NCI-H345 treated with DMSO at 0.1 percent for 48 hours (cell line): ENCODE measurements around the gene RAPGEF6.
A peak's percentile ranks its signal among the peaks of the same experiment; 100 is the strongest.
"Not testable (repeated sequence)": the region's sequence is repeated elsewhere in the genome, so short reads cannot be mapped to it uniquely, and the experiment has no call there.

Source experiments
- DNase-seq: peaks from one replicate; lab custom pipeline; 2025; ENCODE audit not compliant: unreplicated experiment; lab: John Stamatoyannopoulos, UW

RAPGEF6 gene

DNA sequence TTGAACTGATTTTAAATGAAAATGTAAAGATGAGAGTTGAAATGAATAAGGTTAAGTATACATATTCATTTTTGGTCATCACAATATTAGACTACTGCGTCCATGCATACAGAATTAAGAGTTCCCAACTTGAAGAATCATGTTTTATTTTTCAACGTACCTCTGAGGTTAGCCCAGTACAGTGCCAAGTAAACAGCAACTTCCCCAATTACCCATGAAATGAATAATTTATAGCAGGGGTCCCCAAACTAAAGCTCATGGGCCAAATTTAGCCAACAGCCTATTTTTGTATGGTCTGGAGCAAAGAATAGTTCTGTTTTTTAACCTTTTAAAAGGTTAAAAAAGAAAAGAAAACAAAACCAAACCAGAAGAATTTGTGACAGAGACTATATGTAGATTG is 203.2 kb downstream of the RAPGEF6 start:
- no peak for DNase-seq

DNA sequence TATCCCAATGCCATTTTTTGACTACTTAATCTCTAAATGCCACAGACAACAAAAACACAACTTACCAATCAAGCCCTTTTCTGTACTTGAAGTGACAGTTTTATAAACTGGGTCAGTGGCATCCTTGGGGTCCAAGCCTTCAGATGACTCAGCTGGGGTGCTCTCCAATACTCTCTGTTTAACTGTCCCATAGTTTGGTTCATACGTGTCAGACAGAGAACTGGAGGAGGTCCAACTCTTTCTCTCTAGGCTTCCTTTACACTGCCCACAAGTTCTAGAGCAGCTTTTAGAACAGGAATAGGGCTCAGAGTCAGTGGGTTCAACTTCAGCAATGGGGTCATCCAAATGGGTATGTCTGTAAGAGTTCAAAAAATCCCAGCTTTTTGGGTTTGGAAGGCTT is 204.2 kb downstream of the RAPGEF6 start:
- DNase-seq: no peak

DNA sequence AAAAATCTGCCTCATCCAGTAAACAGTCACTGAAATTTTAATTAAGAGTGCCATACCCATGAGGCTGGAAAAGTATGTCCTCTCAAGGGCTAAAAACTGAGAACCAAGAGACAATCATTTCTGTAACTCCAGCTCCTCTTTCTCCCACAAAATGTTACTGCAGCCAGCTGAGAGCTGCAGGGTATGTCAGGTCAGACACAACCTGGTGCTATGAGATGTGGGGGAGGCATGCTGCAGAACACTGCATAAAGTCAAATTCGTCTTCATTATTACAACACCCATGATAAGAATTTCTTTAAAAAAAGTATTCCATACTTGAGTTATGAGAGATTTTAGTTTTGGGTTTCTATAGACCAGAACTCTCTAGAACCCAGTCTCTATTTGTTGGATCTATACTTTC is 209.0 kb downstream of the RAPGEF6 start:
- no peak for DNase-seq

DNA sequence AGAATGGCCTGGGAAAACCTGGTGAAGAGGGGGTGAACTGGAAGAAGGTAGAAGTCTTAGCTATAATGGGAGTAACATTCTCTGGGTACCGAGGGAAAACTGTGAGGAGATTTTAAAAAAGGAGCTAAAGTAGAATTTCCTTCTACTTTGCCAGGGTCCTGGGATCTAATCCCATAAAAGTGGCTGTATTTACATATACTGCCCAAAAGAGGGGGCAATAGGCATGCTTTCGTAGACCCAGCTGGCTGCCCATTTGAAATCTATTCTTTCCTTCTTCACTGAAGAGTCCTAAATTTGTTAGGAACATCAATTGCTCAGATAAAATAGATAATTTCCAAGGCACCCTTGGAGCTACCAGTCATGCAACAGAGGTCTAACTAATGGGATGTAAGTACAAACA is 212.0 kb downstream of the RAPGEF6 start:
- DNase-seq: peak; percentile 3

DNA sequence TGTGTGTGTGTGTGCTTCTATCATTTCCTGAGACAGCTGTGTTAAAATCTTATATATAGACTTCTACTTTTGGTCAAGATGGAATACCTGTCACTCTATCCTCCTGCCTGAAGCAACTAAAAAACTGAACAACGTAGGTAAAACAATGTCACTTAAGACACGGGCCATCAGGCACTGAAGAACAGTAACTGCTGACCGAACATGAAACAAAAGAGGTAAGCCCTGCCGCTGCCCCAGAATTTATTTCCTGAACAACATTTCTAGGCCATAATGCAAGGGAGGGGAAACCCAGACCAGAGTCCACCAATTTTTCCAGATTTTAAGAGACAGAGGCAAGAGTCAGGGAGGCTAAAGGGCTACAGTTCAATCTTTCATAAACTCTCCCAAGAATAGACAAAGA is 215.2 kb downstream of the RAPGEF6 start:
- DNase-seq: no peak

DNA sequence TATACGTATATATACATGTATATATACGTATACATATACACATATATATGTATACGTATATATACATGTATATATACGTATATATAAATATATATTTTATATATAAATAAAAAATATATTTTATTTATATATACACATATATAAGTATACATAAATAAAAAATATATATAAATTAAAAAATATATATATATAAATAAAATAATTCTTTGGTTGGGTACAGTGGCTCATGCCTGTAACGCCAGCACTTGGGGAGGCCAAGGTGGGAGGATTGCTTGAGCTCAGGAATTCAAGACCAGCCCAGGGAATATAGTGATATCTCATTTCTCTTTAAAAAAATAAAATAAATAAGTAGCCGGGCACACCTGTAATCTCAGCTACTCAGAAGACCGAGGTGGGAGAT is 216.2 kb downstream of the RAPGEF6 start:
- DNase-seq: no peak

DNA sequence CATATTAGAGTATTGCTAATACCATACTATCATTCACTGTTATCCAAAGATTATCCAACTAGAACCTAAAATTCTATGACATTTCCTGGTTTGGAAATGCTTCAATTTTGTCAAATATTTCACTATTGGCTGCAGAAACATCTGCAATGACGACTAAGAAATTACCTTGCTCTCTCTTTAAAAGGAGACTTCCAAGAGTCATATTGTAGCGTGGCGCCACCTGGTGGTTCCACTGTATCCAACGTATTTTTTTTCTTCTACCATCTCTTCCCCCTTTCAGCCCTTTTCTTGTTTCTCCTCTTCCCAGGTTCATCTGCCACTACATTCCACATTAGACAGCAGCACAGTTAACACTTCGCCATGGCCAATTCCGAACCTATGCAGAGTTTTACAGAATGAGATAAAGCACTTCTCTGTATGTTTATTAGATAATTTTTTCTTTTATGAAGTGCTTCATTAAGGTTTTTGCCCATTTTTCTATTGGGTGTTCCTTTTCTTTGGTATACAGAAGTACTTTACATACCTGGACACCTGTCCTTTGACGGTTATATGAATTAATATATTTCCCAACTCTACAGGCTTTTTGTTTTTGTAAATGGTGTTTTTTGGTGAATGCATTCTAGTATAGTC is 217.7 kb downstream of the RAPGEF6 start:
- DNase-seq: peak; percentile 28

DNA sequence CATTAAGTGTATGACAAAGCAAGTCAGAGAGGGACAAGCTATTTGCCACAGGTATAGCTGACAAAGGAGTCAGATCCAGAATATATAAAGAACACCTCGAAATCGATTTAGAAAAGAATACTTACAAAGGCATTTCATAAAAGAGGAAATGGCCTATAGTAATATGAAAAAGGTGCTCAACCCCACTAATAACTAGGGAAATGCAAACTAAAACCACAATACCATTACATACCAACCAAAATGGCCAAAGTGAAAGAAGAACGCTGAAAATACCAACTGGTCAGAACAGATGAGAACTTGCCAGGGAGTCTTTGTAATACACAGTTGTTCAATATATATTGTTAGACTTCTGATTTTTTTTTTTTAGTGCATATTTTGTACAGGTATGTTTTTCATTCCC is 218.3 kb downstream of the RAPGEF6 start:
- no peak for DNase-seq

DNA sequence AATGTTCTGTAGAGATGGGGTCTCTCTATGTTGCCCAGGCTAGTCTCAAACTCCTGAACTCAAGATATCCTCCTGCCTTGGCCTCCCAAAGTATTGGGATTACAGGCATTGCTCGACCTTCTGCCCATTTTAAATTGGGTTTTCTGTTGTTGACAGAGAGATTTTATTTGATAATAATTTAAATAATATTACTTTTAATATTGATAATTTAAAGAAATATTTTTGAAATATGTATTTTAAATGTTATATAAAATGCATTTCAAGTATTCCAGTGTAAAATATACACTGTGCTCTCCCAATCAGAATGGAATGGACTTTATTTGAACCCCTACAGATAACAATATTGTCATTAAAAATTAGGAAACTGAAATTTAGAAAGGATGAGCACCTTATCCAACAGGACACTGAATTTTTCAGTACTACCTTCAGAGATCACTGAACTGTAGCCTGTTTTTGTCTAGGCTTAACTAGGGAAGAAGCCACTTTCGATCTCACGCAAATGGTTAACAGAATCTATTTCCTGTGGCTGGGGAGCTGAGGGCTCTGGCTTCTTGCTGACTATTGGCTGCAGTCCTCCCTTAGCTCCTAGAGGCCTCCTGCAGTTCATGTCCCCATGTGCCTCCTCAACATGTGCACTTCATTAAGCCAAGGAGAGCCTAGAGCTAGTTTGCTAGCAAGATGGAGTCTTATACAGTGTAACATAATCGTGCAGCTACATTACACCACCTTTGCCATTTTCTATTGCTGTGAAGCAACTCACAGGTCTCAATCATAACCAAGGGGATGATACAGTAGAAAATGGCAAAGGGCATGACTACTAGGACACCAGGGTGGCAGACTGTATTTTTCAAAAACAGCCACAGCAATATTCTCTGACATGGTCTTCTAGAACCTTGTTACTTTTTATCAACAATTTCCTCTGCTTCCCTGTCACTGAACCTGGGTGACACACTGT is 221.1 kb downstream of the RAPGEF6 start:
- no peak for DNase-seq

DNA sequence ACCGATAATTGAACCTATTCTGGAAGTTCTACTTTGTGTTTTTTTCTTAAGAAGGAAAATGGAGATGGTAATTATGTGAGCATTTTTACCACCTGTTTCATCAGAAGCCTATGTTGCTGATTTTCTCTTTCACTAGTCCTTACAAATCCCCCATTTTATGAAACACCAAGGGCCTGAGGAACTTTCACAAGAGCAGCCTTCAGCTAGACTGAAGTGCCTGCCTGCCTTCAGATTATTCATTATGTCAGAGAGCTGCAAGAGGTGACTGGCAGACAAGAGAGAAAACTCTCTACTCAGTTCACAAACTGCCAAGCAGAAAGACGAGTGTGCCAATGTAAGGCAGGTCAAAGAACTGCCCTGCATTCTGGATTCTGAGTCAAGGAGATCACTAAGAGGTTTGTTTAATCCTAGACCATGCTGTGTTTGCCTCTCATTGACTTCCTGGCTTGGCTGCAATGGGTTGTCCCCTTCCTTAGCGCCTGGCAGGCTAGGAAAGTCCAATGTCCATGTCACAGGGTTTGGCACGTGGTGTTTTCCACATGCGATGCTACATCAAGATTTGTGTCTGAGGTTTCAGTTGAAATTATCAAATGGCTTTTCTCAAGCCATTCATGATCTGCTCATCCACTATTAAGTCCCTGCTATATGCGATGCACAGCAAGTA is 227.9 kb downstream of the RAPGEF6 start:
- DNase-seq: no peak

DNA sequence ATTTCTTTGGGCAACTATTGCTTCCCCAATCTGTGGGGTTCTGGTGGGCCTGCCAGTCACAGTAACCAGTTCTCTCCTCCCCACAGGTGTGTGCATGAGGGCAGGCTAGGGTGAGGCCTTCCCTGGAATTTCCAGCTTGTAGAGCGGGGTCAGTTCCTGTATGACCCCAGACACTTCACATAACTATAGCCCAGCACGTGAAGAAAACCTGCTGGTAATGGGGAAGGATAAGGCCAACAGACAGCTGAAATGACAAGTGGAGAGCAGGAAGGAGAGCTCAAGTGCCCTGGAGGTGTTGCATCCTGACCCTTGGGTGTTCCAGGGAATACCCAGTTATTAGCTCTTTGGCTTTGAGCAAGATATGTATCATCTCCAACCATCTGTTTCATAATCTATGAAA is 229.0 kb downstream of the RAPGEF6 start:
- DNase-seq: no peak

DNA sequence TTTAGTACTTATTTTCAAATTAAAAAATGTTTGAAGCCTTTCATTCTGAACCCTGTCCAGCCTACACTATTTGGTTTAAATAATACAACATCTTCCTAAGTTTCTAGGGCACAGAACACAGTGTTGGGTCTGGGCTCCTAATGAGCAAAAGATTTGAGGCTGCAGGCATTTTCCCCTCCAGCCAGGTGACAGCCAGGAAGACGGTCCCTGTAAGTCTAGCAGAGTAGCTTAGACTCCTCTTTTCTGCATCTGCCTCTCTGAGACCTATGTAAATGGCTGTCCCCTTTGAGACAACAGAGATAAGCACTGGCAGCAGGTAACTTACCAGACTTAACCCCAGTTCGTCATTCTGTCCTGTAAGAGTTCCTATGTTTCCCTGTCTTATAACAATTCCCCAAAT is 229.4 kb downstream of the RAPGEF6 start:
- no peak for DNase-seq

DNA sequence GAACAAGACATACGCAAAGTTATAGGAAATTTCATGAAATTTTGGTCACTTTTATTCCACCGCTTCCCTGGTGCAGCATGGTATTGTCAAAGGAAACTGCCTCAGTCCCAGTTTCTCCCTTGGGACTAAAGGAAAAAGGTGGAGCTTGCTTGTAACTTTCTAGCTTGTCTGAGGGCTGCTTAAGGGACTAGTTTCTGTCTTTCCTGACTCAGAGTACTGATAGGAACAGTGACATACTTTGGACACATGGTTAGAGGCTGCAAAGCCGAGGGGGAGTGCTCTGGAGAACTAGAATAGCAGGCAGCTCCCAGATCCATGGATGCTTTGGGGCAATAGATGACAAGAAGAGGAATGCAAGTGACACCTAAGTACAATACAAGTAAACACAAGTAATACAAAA is 234.4 kb downstream of the RAPGEF6 start:
- no peak for DNase-seq

DNA sequence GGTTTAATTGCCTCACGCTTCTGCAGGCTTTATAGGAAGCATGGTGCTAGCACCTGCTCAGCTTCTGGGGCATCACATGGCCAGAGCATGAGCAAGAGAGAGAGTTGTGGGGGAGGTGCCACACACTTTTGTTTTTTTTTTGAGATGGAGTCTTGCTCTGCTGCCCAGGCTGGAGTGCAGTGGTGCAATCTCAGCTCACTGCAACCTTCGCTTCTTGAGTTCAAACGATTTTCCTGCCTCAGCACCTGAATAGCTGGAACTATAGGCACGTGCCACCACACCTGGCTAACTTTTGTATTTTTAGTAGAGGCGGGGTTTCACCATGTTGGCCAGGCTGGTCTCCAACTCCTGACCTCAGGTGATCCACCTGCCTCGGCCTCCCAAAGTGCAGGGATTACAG is 236.0 kb downstream of the RAPGEF6 start:
- DNase-seq: not testable (repeated sequence)

DNA sequence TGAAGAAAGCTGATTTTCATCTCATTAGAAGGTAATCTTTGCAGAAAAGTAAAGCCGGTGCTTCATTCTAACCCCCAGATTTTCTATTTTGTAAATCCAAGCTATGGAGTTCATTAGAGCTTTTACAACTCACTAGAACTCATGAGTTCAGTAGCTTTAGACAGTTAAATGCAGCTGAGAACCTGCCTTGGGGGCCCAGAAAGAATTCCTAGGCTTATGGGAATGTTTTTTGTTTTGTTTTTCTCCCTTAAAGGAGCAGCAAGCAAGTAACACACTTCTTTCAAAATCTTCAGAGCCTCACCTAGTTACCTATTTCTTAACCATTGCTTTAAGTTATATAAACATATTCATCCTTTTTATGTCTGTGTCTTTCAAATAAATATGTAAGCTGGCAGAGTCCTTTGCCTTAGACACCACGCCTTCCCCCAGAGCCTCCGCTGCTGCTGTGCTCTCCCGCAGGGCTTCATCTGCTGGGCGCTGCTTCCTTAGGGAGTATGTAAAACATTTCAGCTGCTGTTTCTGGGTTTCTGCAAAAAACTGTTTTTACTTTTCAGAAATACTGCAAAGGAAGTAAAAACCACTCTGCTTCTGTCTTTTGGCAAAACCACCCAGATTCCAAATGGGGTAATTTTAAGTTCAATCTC is 238.3 kb downstream of the RAPGEF6 start:
- no peak for DNase-seq

DNA sequence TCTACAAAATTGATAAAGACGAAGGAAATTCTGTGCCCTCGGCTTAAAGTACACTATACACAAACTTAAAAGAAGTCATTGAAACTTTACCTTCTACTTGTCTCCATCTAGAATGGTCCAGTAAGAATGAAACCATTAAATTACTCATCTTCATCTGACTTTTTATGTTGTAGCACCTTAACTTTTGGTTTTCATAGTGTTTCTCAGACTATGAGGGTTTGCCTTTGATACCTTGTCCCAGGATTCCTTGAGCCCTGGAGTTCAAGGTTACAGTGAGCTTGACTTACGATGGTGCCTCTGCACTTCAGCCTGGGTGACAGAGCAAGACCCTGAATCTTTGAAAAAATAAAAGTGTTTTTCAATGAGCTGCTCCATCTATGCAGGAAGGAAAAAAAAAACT is 239.0 kb downstream of the RAPGEF6 start:
- no peak for DNase-seq

DNA sequence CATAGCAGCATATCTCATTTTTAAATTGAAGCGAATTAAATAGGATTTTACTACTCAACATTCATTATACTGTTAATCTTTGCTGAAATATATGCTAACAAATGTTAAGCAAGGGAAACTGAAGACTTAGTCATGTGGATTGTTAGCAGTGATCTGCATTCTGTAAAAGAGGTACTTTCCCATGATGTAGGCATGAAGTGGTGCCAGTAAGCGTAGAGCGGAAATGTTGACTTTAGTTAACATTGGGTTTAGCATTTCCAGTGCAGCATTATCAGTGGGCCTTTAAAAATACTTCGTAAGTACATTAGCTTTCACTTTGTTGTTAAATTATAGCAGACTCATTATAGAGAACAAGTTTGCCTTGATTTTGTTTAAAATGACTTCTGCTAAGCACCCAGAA is 240.9 kb downstream of the RAPGEF6 start:
- no peak for DNase-seq

DNA sequence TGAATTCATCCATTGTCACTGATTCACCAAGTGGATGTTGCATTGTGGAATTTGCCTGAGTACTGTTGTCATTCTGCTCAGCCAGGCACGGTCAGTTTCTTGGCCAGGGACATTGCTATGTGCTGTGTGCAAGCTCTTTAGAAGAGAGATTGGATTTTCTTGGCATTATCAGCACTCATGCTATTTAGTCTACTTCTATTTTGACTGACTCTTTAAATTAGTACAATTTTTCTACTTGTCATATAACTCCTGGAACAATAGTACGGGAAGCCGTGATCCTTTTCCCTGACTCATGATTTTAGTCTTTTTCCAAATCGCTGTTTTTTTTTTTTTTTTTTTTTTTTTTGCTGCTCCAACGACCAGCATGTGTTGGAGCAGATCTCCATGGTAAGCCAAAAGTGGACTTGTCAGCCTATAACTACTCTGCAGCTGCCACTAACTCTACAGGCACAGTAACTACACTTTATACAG is 241.5 kb downstream of the RAPGEF6 start:
- no peak for DNase-seq

DNA sequence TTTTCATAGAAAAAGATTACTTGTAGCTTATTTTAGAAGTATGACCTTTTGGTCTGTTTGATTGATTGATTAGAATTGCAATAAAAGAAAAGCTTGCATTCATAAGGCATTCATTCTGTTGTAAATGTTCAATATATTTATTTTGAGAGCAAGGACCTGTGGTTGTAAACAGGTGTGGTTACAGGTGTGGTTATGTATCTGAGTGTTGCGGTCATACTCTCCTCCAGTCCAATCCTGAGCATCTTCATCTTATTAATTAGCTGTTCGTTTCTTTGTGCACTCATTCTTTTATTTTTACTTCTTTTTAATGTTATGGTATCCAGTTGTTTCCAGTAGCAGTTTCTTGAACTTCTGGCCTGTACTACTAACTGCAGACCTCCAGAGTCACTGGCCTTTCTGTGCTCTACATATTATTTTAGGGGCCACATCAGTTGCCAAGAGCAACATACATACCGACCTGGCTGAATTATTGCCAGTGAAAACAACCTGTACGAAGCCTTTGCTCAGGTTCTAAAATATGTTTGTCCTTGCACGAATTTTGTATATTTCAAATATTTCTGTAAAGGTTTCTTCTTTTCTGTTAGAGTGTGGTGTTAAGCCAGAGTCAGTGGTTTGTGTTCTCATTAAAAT is 242.4 kb downstream of the RAPGEF6 start:
- DNase-seq: no peak

DNA sequence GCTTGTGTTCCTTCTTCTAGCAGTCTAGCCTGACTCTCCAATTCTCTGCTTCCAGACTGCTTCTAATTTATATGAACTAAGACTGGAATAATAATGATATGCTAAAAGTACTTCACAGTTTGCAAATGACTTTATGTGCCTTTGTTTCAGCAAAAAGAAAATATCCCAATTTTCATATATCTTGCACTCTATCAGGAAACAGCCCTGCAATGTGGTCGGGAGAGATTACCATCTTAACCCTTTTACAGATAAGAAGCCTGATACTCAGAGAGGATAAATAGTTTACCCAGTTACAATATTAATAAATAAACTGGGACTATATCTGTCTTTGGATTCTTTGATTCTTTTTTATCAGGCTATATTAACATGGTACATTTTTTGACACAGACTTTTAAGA is 245.2 kb downstream of the RAPGEF6 start:
- no peak for DNase-seq
